ENCODE results near the gene TRAIP. TPM values are rescaled to one million over a fixed set of nuclear protein-coding genes. Genes with fewer than 3 reads are reported as not detected.
"Not testable (repeated sequence)": the region's sequence is repeated elsewhere in the genome, so short reads cannot be mapped to it uniquely, and the experiment has no call there.

TRAIP gene, protein sequence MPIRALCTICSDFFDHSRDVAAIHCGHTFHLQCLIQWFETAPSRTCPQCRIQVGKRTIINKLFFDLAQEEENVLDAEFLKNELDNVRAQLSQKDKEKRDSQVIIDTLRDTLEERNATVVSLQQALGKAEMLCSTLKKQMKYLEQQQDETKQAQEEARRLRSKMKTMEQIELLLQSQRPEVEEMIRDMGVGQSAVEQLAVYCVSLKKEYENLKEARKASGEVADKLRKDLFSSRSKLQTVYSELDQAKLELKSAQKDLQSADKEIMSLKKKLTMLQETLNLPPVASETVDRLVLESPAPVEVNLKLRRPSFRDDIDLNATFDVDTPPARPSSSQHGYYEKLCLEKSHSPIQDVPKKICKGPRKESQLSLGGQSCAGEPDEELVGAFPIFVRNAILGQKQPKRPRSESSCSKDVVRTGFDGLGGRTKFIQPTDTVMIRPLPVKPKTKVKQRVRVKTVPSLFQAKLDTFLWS
- 10 to 100 TPM; 23.0 to 23.6 TPM for total RNA-seq

DNA sequence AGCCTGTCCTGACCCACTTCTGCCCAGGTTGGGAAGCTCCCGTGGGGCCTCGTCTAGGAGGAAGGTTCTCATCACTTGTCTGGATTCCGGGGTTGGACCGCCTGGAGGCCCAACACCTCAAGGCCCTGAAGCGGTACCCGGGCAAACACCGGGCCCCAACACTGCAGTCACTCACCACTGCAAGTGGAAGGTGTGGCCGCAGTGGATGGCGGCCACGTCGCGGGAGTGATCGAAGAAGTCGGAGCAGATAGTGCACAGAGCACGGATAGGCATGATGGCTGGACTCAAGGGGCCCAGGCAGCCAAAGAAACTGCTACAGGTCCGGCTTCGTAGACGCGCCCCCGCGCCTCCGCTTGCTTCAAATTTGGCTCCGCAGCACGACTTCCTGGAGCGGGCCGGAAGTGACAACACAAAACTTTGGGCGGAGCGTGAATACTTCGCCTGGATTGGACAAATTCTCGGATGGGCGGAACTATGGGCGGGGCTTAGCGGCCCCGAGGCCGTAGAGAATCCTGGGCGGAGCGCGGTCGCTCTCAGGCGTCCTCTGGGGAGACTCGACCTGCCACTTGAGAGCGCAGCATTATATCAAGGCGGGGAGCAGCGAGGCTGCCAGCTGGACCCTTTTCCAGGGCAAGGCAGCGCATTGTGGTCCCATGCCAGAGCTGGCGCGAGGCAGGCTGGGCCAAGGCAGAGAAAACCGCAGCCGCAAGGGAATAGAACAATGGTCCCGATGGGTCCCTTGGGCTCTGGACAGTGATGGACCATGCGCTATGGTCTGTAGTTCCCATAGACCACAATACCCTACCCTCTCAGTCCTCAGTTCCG, at the start of gene TRAIP:
Gene TRAIP (minus strand): TSS at position 384 of the 825 bp plus-strand sequence. CDS start 111 bp downstream, at position 273.
- H3K27ac Mint-ChIP-seq = peak within 1 kb of the TSS; percentile 86
- peak; percentile 94 for DNase-seq
- H3K27me3 Mint-ChIP-seq = no peaks in the 10 kb centered on the region
- peaks cover 1% of the 10 kb centered on the region for H3K36me3 Mint-ChIP-seq
- H3K4me1 Mint-ChIP-seq = peaks cover 11% of the 10 kb centered on the region
- no peaks in the 10 kb centered on the region for H3K9me3 Mint-ChIP-seq
- peak within 1 kb of the TSS; percentile 93 for H3K4me3 Mint-ChIP-seq

DNA sequence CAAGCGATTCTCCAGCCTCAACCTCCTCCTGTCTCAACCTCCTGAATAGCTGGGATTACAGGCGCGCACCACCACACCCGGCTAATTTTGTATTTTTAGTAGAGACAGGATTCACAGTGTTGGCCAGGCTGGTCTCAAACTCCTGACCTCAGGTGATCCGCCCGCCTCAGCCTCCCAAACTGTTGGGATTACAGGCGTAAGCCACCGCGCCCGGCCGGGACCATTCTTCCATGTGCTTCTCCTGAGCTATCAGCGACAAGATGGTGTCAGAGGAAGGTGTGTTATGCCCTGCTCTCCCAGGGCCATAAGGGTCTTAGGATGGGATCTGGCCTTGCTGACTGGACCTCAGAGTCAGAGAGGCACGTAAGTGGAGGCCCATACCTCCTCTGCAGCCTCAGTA, 48.1 kb upstream of the TRAIP start:
- DNase-seq, H3K27me3 Mint-ChIP-seq, H3K9me3 Mint-ChIP-seq, H3K36me3 Mint-ChIP-seq: not testable (repeated sequence)
- Mint-ChIP-seq H3K4me3 (peak overlapping the region; percentile 89), H3K27ac (peak overlapping the region; percentile 90), H3K4me1 (peaks cover 17% of the 10 kb centered on the region)

DNA sequence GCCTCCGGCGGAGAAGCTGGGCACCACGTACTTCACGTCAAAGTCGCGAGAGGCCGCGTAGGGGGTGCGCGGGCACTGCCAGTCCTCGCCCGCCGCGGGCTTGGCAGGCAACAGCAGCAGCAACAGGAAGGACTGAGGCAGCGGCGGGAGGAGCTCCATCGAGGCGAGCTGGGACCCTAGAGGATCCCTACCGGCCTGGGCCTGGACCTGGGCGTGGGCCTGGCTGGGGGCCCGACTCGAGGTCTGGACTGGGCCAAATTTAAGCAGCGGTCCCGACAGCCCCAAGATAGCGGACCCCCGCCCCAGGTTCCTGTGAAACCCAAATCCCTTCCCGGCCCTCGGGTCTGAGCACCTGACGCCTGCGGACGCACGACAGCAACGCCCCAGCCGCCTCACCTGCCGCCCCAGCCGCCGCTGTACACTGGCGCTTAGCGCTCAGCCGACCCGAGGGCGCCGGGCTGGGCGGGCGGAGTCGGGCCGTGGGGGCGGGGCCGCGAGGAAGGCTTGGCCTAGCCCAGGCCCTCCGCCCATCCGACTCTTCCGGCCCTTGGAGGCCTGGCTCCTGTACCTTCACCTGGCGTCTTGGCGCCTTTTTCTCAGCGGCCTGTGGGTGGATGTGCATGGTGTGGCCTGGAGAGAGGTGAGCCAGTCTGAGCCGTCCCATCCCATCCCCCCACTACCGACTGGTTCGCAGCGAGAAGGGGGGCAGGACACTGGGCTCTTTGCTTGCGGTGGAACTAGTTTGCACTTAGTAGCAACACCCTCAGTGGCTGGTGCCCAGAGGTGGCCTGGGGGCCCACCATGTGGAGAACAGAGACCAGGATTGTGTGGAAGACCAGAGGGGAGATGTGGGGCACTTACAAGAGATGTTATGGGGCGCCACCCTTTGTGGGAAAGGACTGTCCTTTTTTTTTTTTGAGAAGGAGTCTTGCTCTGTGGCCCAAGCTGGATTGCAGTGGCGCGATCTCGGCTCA, 47.4 kb upstream of the TRAIP start, which contains the start of gene MST1R:
Gene MST1R (minus strand): TSS at position 423 of the 974 bp plus-strand sequence. CDS start 264 bp downstream, at position 159.
- peaks cover 17% of the 10 kb centered on the region for H3K4me1 Mint-ChIP-seq
- H3K36me3 Mint-ChIP-seq = peaks cover 2% of the 10 kb centered on the region
- peak within 1 kb of the TSS; percentile 89 for H3K4me3 Mint-ChIP-seq
- peak; percentile 94 for DNase-seq
- H3K27ac Mint-ChIP-seq = peak within 1 kb of the TSS; percentile 90
- H3K9me3 Mint-ChIP-seq = no peaks in the 10 kb centered on the region
- H3K27me3 Mint-ChIP-seq = no peaks in the 10 kb centered on the region

DNA sequence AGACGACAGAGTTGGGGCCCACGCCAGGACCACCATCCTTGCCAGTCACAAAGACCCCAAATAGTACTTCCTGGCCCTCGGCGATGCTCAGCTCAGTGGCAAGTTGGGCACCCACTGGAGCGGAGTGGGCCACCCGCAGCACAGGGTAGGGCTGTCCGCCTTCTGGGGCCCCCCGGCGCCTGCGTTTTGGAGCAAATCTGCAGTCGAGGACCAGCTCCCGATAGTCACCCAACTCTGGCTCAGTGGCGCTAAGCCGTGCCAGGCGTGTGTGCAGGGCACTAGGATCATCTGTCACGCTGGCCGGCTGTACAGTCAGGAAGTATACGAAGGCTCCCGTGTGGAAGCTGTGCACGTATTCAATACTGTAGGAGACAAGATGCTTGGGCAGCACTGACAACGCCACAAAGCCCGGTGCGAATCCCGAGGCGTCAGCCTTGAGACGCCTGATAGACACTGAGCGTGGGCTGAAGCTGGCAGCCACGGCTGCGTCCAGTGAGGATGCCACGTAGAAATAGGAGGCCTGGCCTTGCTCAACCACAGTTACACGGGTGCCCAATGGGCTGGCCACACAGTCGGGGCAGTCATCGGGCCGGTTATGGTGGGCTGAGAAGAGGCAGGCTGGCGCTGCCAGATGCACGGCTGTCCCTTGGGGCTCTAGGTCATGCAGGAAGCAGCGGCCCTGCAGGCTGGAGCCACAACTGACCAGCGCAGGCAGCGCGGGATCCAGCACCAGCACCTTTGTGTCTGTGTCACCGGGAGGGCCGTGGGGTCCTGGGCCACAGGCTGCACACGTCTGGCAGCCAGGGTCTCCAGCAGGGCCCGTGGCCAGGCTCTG, 46.4 kb upstream of the TRAIP start:
- Mint-ChIP-seq H3K9me3 (no peaks in the 10 kb centered on the region), H3K4me1 (peaks cover 17% of the 10 kb centered on the region), H3K27me3 (no peaks in the 10 kb centered on the region), H3K27ac (no peak overlapping the region), H3K36me3 (peaks cover 2% of the 10 kb centered on the region), H3K4me3 (no peak overlapping the region)
- no peak for DNase-seq

DNA sequence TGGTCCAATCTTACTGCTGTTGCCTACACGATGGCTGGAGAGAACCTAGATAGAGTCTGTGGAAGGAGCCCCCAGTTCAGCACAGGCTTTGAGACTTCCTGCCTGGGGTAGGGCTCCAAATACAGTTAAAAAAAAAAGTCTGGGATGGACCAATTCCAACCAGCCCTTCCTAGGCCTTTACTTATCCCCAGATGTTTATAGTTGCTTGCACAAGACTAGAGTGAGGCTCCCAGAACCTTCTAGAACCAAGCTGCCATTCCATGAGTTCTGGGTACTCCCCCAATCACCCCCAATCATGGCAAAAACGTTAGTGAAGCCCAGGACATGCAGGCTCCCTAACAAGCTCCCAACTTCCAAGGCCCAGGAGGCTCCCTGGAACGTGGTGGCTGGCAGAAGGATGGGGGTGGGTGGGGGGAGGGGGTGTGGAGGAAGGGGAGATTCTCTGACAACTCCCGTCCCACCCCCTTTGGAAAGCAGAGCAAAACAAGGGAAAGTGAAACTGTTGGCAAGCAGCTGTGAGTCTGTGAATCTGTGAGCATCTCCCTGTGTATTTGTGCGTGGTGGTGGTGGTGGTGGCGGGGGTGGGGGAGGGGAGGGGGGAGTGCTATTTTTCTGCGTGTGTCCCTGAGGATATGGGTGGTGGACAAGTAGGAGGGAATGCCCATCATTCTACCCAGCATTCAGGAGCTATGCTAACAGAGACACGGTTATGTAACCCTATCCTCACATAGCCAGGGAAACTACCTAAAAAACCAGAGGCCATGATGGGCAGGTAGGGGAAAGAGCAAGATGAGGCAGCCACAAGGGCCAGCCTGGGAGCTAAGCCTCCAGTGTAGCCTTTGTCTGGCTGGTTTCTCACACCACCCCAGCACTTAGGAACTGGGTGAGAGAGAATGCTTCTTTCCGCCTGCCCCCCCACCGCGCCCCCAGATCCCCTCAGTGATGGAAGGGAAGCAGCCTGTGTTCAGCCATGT, 45.3 kb upstream of the TRAIP start:
- no peak overlapping the region for H3K27ac Mint-ChIP-seq
- no peak overlapping the region for H3K4me3 Mint-ChIP-seq
- H3K27me3 Mint-ChIP-seq = no peaks in the 10 kb centered on the region
- peaks cover 16% of the 10 kb centered on the region for H3K4me1 Mint-ChIP-seq
- no peak for DNase-seq
- peaks cover 2% of the 10 kb centered on the region for H3K36me3 Mint-ChIP-seq
- H3K9me3 Mint-ChIP-seq = no peaks in the 10 kb centered on the region

DNA sequence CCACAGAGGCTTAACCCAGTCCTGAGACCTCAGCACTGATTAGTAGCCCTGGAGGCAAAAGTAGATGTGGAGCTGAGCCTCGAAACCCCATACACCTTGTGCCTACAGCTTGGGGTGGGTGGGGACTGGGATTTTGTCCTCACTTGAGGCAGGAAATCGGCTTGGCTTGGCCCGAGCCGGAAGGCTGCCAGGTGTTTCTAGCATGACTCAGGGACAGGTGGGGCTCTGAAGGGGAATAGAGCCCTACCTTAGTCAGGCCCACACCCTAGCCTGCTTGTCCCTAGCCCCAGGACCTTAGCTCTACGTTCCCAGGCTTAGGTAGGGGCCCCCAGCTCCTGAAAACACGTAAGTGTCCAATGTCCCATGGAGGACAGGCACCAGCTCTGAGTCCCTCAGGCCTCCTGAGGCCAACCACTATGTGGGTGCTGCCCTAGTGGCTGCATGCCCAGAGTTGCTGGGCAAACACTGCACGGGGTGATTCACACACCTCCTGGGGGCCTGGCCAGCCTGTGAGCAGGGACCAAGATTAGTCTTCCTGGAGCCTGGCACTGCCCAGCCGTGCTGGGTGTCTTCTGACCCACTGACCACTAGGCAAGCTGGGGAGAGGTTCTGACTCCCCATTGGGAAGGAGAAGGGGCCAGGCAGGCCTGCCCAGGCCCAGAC, 44.3 kb upstream of the TRAIP start:
- Mint-ChIP-seq H3K9me3 (no peaks in the 10 kb centered on the region), H3K4me1 (peaks cover 6% of the 10 kb centered on the region), H3K27ac (no peak overlapping the region), H3K27me3 (no peaks in the 10 kb centered on the region), H3K4me3 (no peak overlapping the region), H3K36me3 (no peaks in the 10 kb centered on the region)
- no peak for DNase-seq

DNA sequence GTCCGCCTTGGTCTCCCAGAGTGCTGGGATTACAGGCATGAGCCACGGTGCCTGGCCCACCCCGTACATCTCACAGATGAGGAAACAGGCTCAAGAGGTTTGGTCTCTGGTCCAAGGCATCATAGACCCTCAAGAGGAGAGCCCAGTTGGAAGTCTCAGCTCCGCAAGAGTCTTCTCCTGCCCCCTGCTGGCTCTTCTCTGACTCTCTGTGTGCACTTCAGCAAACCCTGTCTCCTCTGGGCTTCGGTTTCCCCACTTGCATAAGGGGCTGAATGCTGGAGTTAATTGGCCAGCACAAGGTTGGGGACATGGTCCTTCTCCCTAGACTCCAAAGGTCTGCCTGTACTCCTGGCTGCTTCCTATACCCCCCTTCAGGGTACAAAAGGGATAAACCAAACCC, 43.5 kb upstream of the TRAIP start:
- no peaks in the 10 kb centered on the region for H3K36me3 Mint-ChIP-seq
- no peak overlapping the region for H3K27ac Mint-ChIP-seq
- no peak overlapping the region for H3K4me3 Mint-ChIP-seq
- DNase-seq = no peak
- no peaks in the 10 kb centered on the region for H3K27me3 Mint-ChIP-seq
- no peaks in the 10 kb centered on the region for H3K9me3 Mint-ChIP-seq
- H3K4me1 Mint-ChIP-seq = peaks cover 5% of the 10 kb centered on the region

DNA sequence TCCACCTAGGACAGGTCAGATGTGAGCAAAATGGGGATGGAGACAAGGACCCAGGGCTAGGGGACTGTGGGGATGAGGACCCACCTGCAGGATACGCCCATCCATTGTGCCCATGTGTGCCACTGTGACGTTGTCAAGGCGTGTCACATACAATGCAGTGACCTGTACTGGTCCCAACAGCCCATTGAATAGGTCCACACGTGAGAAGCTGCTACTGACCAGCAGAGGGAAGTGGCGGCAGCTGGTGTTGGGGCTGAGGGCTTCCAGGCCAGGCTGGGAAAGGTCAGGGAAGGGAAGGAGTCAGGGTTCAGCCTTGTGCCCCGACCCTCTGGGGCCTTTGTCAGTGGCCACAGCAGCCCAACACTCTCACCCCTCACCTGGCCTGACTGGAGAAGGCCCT, 42.6 kb upstream of the TRAIP start:
- no peaks in the 10 kb centered on the region for H3K36me3 Mint-ChIP-seq
- no peaks in the 10 kb centered on the region for H3K27me3 Mint-ChIP-seq
- H3K27ac Mint-ChIP-seq = no peak overlapping the region
- H3K4me3 Mint-ChIP-seq = no peak overlapping the region
- peaks cover 2% of the 10 kb centered on the region for H3K4me1 Mint-ChIP-seq
- DNase-seq = no peak
- H3K9me3 Mint-ChIP-seq = no peaks in the 10 kb centered on the region

DNA sequence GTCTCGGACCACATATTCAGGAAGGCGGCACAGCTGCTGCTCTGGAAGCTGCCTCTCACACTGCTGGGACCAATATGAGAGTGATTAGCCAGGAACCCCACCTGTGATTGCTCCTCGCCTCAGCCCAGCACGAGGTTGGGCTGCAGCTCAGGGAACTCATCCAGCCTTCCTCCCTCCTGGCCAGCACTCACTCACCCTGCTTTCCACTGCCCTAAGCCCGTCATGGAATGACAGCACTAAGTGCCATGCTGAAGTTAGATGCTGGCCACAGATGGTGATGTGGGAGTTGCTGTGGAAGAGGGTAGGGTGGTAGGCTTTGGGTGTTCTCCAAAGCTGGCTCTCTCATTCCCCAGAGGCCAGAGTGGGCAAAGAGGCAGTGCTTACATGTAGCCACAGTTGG, 40.0 kb upstream of the TRAIP start:
- no peaks in the 10 kb centered on the region for H3K9me3 Mint-ChIP-seq
- H3K27me3 Mint-ChIP-seq = no peaks in the 10 kb centered on the region
- no peak overlapping the region for H3K27ac Mint-ChIP-seq
- no peak overlapping the region for H3K4me3 Mint-ChIP-seq
- no peaks in the 10 kb centered on the region for H3K36me3 Mint-ChIP-seq
- no peak for DNase-seq
- H3K4me1 Mint-ChIP-seq = no peaks in the 10 kb centered on the region

DNA sequence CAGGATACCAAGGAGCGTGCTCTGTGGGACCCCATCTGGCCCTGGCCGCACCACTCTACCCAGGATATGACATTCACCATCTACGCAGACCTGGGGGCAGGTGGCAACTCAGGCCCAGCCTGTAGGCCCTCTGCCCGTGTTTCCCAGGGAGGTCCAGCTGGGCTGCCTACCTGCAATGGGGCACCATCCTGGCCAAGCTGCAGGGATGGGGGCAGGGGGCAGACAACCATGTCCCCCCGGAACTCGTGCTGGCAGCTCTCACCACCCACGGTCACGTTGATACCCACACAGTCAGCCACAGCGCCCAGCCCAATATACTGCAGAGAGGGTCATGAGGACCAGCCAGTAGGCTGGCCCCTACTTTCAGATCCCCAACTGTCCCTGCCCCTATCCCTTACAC, 39.4 kb upstream of the TRAIP start:
- H3K27ac Mint-ChIP-seq = no peak overlapping the region

DNA sequence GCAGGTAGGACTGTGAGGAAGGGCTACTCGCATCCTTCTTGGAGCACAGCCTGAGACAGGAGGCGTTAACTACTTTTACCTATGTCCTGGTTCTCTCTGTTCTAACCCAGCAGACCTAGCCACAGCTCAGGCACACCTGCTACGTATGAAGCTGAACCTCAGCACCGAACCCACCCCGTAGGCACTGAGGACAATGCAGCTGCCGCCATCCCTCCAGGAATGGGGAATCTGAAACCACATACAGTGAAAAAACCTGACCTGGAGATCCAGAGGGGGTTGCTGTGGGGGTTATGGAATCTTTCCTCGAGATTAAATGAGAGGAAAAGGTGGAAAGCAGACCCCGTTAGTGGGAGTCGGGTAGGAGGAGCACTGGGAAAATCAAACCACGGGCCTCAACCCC, 32.9 kb upstream of the TRAIP start:
- Mint-ChIP-seq H3K4me3 (no peak overlapping the region), H3K4me1 (peaks cover 3% of the 10 kb centered on the region), H3K27me3 (no peaks in the 10 kb centered on the region), H3K27ac (no peak overlapping the region), H3K9me3 (no peaks in the 10 kb centered on the region), H3K36me3 (no peaks in the 10 kb centered on the region)
- no peak for DNase-seq

More for the DNA sequence above, 39.4 kb upstream of the TRAIP start:
- no peaks in the 10 kb centered on the region for H3K4me1 Mint-ChIP-seq
- H3K9me3 Mint-ChIP-seq = no peaks in the 10 kb centered on the region
- DNase-seq = no peak
- H3K4me3 Mint-ChIP-seq = no peak overlapping the region
- H3K27me3 Mint-ChIP-seq = no peaks in the 10 kb centered on the region
- H3K36me3 Mint-ChIP-seq = no peaks in the 10 kb centered on the region

DNA sequence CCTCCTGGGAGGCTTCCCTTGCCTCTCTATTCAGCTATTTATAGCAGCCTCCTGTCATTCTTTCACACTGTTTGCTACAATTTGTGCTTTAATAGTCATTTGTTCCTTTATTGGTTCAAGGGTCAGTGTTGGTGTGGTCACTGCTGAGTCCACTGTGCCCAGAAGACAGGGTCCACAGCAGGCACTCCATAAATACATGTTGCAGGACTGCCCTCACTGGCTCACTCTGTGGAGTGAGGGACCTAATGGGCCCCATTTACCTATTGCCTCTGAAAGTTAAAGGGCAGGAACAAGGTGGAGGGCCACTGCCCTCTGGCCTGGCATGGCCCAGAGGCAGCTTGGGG, 30.5 kb upstream of the TRAIP start:
- Mint-ChIP-seq H3K27me3 (no peaks in the 10 kb centered on the region), H3K27ac (no peak overlapping the region), H3K9me3 (no peaks in the 10 kb centered on the region), H3K4me3 (no peak overlapping the region), H3K4me1 (peaks cover 3% of the 10 kb centered on the region), H3K36me3 (no peaks in the 10 kb centered on the region)
- no peak for DNase-seq

DNA sequence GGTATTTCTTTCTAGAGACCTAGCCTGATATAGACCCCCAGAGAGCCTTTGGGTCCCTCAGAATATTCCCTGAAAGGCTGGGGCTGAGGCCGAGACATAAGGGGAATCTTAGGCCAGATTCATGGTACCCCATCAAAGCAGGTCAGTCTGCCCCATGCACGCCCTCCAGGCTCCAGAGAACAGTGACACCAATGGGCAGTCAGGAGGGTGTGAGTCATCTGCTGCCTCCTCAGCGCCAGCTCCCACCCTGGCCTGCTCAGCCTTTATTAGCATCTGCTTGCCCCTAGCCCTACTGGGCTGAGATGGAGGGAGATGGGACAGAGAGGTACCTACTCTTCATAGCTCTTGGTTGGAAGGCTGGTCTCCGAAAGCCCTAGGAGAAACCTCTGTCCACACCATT, 27.6 kb upstream of the TRAIP start:
- no peaks in the 10 kb centered on the region for H3K9me3 Mint-ChIP-seq
- H3K27ac Mint-ChIP-seq = no peak overlapping the region
- no peak for DNase-seq
- H3K4me1 Mint-ChIP-seq = no peaks in the 10 kb centered on the region
- no peaks in the 10 kb centered on the region for H3K36me3 Mint-ChIP-seq
- no peak overlapping the region for H3K4me3 Mint-ChIP-seq
- no peaks in the 10 kb centered on the region for H3K27me3 Mint-ChIP-seq
